Measurements from ENCODE around the gene NDUFS8. TPM values are rescaled to one million over a fixed set of nuclear protein-coding genes. Genes with fewer than 3 reads are reported as not detected.

Gene NDUFS8
- total RNA-seq, 2 donors from 2014 or later, result 304 to 342 TPM

GRCh38 chr11:67999704-68000103, 30.8 kb upstream of the NDUFS8 start:
- DNase-seq, result no peak
- intact Hi-C loops (cut with DNase I), result no loop called here
- ATAC-seq, result no peak

GRCh38 chr11:68002575-68002937, 27.9 kb upstream of the NDUFS8 start:
- ATAC-seq (peak in 1 of 2 donors; percentile 8), DNase-seq (no peak)
- intact Hi-C loops (cut with DNase I), result no loop called here

GRCh38 chr11:68002938-68003845, 27.3 kb upstream of the NDUFS8 start:
- ATAC-seq (peak; percentile 24 to 45), DNase-seq (no peak)
- intact Hi-C loops (cut with DNase I), result no loop called here

GRCh38 chr11:68003846-68004550, 26.5 kb upstream of the NDUFS8 start, which contains the start of gene UNC93B1:
UNC93B1 (minus strand) TSS chr11:68004097; CDS start chr11:68004043, 54 bp downstream.
- ATAC-seq, result peak; percentile 90 to 96
- DNase-seq, result peak; percentile 93
- intact Hi-C loops (cut with DNase I), result no loop called here

- no peak for ATAC-seq
- intact Hi-C loops (cut with DNase I), result no loop called here
- no peak for DNase-seq
These were observed 25.7 kb upstream of the NDUFS8 start for GRCh38 chr11:68004551-68005335.

GRCh38 chr11:68006606-68007166, 23.8 kb upstream of the NDUFS8 start:
- intact Hi-C loops (cut with DNase I), result no loop called here
- no peak for DNase-seq

GRCh38 chr11:68007498-68008380, 22.7 kb upstream of the NDUFS8 start:
- DNase-seq (no peak), ATAC-seq (no peak)
- intact Hi-C loops (cut with DNase I), result no loop called here

More at GRCh38 chr11:68006606-68007166, 23.8 kb upstream of the NDUFS8 start:
- no peak for ATAC-seq

GRCh38 chr11:68008381-68009337, 21.8 kb upstream of the NDUFS8 start:
- intact Hi-C loops (cut with DNase I), result no loop called here
- DNase-seq (no peak), ATAC-seq (no peak)

GRCh38 chr11:68009391-68010089, 20.9 kb upstream of the NDUFS8 start:
- intact Hi-C loops (cut with DNase I), result no loop called here
- no peak for ATAC-seq
- DNase-seq, result no peak

- DNase-seq, result peak; percentile 93
- intact Hi-C loops (cut with DNase I), result no loop called here
These were observed 20.1 kb upstream of the NDUFS8 start, which contains the start of gene ALDH3B1 for GRCh38 chr11:68010090-68011041. ALDH3B1 (plus strand) TSS chr11:68010327; CDS start chr11:68015298, 4,971 bp downstream.

GRCh38 chr11:68011051-68011943, 19.2 kb upstream of the NDUFS8 start:
- DNase-seq (no peak), ATAC-seq (no peak)
- intact Hi-C loops (cut with DNase I), result no loop called here

More at GRCh38 chr11:68010090-68011041, 20.1 kb upstream of the NDUFS8 start, which contains the start of gene ALDH3B1:
- peak; percentile 81 to 86 for ATAC-seq

GRCh38 chr11:68012044-68012842, 18.2 kb upstream of the NDUFS8 start:
- intact Hi-C loops (cut with DNase I), result no loop called here
- DNase-seq, result no peak
- no peak for ATAC-seq

- intact Hi-C loops (cut with DNase I), result no loop called here
- ATAC-seq (peak in 1 of 2 donors; percentile 22), DNase-seq (no peak)
These were observed 17.5 kb upstream of the NDUFS8 start for GRCh38 chr11:68012843-68013610.
